ENCODE data around the gene VPS35.

The VPS35 gene

DNA sequence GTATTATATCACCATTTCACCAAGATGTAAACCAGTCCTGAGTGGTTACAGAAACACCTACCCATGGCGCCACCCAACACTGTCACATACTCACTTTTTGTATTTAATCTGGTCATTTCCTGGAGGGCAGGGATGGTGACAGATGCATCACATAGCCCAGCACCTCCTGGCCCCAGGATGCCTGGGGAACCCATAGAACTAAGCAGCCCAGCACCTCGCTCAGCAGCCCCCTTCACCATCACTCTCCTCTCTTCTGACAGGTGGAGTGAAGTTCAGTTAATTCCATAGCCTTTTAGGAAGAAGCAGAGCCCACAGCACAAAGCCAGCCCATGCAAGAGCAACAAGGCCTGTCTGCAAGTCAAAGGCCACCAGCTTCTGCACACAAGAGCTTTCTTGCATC lies 31.6 kb upstream of the VPS35 start:
- no peak for TF ChIP-seq ZFX (IDR thresholded peaks at IDR 0.05)
- TF ChIP-seq, protein P1, sequence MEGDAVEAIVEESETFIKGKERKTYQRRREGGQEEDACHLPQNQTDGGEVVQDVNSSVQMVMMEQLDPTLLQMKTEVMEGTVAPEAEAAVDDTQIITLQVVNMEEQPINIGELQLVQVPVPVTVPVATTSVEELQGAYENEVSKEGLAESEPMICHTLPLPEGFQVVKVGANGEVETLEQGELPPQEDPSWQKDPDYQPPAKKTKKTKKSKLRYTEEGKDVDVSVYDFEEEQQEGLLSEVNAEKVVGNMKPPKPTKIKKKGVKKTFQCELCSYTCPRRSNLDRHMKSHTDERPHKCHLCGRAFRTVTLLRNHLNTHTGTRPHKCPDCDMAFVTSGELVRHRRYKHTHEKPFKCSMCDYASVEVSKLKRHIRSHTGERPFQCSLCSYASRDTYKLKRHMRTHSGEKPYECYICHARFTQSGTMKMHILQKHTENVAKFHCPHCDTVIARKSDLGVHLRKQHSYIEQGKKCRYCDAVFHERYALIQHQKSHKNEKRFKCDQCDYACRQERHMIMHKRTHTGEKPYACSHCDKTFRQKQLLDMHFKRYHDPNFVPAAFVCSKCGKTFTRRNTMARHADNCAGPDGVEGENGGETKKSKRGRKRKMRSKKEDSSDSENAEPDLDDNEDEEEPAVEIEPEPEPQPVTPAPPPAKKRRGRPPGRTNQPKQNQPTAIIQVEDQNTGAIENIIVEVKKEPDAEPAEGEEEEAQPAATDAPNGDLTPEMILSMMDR (conservative IDR thresholded peaks at IDR 0.05), result no peak
- H3K27ac ChIP-seq, result no peak overlapping the region

DNA sequence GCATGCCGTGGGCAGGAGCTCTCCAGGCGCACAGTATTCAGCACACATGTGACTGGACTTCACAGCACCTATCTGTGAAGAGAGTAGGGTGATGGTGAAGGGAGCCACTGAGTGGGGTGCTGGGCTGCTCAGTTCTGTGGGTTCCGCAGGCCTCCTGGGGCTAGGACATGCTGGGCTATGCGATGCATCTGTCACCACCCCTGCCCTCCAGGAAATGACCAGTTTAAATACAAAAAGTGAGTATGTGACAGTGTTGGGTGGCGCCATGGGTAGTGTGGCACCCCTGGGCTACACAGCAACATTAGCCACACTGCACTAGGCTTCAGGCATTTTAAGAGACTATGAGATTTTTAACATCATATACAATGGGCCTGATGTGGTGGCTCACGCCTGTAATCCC lies 30.6 kb upstream of the VPS35 start:
- H3K27ac ChIP-seq, result no peak overlapping the region
- TF ChIP-seq ZFX (IDR thresholded peaks at IDR 0.05), result no peak
- TF ChIP-seq, protein P1 (conservative IDR thresholded peaks at IDR 0.05), result no peak

DNA sequence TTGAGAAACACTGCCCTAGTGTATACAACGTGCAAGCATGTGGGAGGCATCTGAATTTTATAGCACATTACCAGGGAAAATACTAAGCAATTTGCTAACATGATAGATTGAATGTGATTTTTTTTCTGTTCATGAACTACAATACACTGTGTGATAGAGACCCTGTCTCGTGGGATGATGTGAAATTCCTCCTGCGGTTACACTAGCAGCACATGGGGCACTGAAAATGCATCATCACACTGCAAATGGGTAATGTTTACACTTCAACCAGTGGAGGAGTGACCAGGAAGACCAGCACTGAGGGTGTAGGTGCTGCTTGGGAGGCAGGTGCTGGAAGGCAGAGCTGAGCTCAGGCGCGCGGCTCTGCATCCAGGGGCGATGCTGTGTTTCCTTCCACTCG lies 29.2 kb upstream of the VPS35 start:
- TF ChIP-seq ZFX (IDR thresholded peaks at IDR 0.05), result no peak
- TF ChIP-seq, protein P1 (conservative IDR thresholded peaks at IDR 0.05), result no peak
- H3K27ac ChIP-seq, result no peak overlapping the region

DNA sequence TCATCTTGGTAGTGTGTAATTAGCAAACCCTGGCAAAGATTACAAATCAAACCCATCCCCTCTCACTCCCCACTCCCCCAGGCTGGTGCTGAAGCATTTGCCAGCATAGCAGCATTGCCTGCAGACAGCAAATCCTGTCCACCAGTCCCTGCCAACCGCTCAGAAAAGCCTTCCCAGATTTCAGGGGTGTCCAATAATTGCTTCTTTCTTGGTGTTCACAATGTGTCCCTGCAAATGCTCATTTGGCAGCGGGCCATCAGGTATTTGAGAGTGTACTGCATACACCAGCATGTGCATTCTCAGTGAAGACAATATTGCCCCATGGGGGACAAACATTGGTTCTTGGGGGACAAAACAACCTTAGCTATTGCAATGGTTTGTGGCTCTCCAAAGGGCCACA lies 28.7 kb upstream of the VPS35 start:
- TF ChIP-seq, protein P1 (conservative IDR thresholded peaks at IDR 0.05), result no peak
- TF ChIP-seq ZFX (IDR thresholded peaks at IDR 0.05), result no peak
- H3K27ac ChIP-seq, result no peak overlapping the region

GRCh38 chr16:46715769-46716305 lies 26.9 kb upstream of the VPS35 start:
- no peak overlapping the region for H3K27ac ChIP-seq
- TF ChIP-seq, protein P1 (conservative IDR thresholded peaks at IDR 0.05), result no peak
- no peak for TF ChIP-seq ZFX (IDR thresholded peaks at IDR 0.05)

DNA sequence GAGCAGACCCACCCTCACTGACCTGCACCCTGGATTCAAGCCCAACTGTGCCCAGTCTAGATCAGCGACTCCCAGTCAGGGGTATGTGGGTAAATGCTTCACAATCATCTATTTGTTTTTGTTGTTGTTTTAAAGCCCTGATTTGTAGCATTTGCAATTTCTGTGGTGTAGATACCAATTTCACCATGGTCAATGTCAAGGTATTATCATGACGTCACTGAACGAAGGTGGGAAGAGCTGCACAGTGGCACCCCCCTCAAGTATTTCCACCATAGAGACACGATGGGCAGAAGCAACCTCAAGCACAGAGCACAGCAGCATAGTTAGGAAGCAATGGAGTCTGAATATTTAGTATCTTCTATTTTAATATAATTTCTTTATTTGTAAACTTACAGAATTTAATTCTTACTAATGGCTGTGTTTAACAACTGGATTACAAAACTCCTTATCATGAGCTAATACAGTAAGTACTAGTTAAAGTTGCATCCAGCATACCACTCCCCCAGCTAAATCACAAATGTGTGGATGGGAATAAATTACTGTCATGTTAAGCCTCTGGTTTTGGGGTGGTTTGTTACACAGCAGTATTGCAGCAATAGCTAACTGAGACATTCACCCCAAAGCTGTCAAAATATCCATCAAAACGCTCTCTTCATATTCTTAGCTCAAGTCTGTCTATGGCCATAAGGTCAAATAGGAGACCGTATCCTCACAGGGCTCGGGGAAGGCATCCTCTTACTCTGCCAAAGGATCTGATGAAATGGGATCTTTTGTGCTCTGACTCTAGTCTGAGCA lies 26.0 kb upstream of the VPS35 start:
- no peak overlapping the region for H3K27ac ChIP-seq
- TF ChIP-seq ZFX (IDR thresholded peaks at IDR 0.05), result no peak
- TF ChIP-seq, protein P1 (conservative IDR thresholded peaks at IDR 0.05), result no peak

DNA sequence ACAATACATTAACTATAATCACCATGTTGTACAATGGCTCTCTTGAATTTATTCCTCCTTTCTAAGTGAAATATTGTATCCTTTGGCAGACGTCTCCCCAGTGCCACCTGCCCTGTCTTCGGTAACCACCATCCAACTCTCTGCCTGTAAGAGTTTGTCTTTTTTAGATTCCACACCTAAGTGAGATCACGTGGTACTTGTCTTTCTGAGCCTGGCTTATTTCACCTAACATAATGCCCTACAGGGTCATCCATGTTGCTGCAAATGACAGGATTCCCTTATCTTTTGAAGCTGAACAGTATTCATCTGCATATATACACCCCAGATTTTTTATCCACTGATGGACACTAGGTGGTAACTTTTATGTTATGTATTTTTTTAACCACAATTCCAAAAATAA lies 24.7 kb upstream of the VPS35 start:
- no peak for TF ChIP-seq ZFX (IDR thresholded peaks at IDR 0.05)
- TF ChIP-seq, protein P1 (conservative IDR thresholded peaks at IDR 0.05), result no peak
- H3K27ac ChIP-seq, result no peak overlapping the region

All from C4-2B (cell line).